ENCODE measurements around the gene WDR81. TPM values are rescaled to one million over a fixed set of nuclear protein-coding genes. Genes with fewer than 3 reads are reported as not detected.
A peak's percentile ranks its signal among the peaks of the same experiment; 100 is the strongest.

The WDR81 gene
- polyA plus RNA-seq, 2 of the 4 experiments (the other 2 are of a cell fraction) = 4.9 to 26.8 TPM

GRCh38 chr17:1773696-1774181, 49.2 kb downstream of the WDR81 start:
- ChIA-PET CTCF (interaction anchor here (0.7 to 28.6 kb wide), 10 partner anchors 8 to 199 kb away, joined by 3 to 591 read pairs (median 6); partner anchors contain the start of gene WDR81), POLR2A (interaction anchor here (2.1 kb wide), 1 partner anchor 57 kb away, joined by 10 read pairs; no protein-coding TSS in a partner anchor)
- ATAC-seq (no peak), DNase-seq (ENCODE audit: low read depth in 1 of 2, low spot score in 1 of 2) (no peak), FAIRE-seq (peak; percentile 43)
- Histone ChIP-seq H3K4me1 (peaks cover 11% of the 10 kb centered on the region), H3K4me2 (no peak overlapping the region), H3K4me3 (no peak overlapping the region), H3K27ac (no peak overlapping the region), H3K9me3 (no peaks in the 10 kb centered on the region)
- 83% methylated on average over 7 of the region's 7 CpGs for WGBS (ENCODE audit: missing lambda C conversion rate)
- TF ChIP-seq BCL3 (IDR thresholded peaks at IDR 0.05) = no peak
- no peak for TF ChIP-seq HOXB5 (CRISPR knock-in tag; IDR thresholded peaks at IDR 0.05)
- no peak for TF ChIP-seq HES2 (IDR thresholded peaks at IDR 0.05)
- TF ChIP-seq CEBPB (IDR thresholded peaks at IDR 0.05) = no peak
- no peak for TF ChIP-seq JUNB (IDR thresholded peaks at IDR 0.05)
- TF ChIP-seq SMC3 (IDR thresholded peaks at IDR 0.05) = no peak
- TF ChIP-seq EHF (CRISPR knock-in tag; IDR thresholded peaks at IDR 0.05) = no peak
- no peak for TF ChIP-seq ZFP36 (IDR thresholded peaks at IDR 0.05; ENCODE audit: borderline replicate concordance, partially characterized antibody)
- no peak for TF ChIP-seq EP300 (IDR thresholded peaks at IDR 0.05)
- no peak for TF ChIP-seq POLR2AphosphoS2 (conservative IDR thresholded peaks at IDR 0.05; ENCODE audit: low read length)
- TF ChIP-seq ZSCAN20 (CRISPR knock-in tag; IDR thresholded peaks at IDR 0.05) = no peak
- no peak for TF ChIP-seq HOXB13 (CRISPR knock-in tag; IDR thresholded peaks at IDR 0.05; ENCODE audit: low read depth)

- WGBS (ENCODE audit: missing lambda C conversion rate) = 90% methylated on average over 21 of the region's 21 CpGs
- DNase-seq (ENCODE audit: low read depth in 1 of 2, low spot score in 1 of 2) (no peak), ATAC-seq (no peak), FAIRE-seq (no peak)
- Histone ChIP-seq H3K9me3 (no peaks in the 10 kb centered on the region), H3K4me3 (no peak overlapping the region), H3K27ac (no peak overlapping the region), H3K4me2 (no peak overlapping the region), H3K4me1 (peaks cover 7% of the 10 kb centered on the region)
- POLR2A ChIA-PET = interaction anchor here (2.1 kb wide), 1 partner anchor 58 kb away, joined by 10 read pairs; no protein-coding TSS in a partner anchor
- CTCF ChIA-PET = interaction anchor here (0.6 to 28.6 kb wide), 9 partner anchors 9 to 200 kb away, joined by 3 to 591 read pairs (median 5); partner anchors contain the start of gene WDR81
- TF ChIP-seq CHD4 (IDR thresholded peaks at IDR 0.05; ENCODE audit: borderline replicate concordance) = no peak
- no peak for TF ChIP-seq FOSL2 (IDR thresholded peaks at IDR 0.05)
- no peak for TF ChIP-seq FOSL2 (CRISPR knock-in tag; IDR thresholded peaks at IDR 0.05)
- no peak for TF ChIP-seq KDM1A (IDR thresholded peaks at IDR 0.05; ENCODE audit: low read depth)
- no peak for TF ChIP-seq RFX5 (IDR thresholded peaks at IDR 0.05)
- no peak for TF ChIP-seq ATOH8 (CRISPR knock-in tag; IDR thresholded peaks at IDR 0.05; ENCODE audit: low read depth)
- TF ChIP-seq HEYL (CRISPR knock-in tag; IDR thresholded peaks at IDR 0.05) = no peak
- TF ChIP-seq SREBF2 (IDR thresholded peaks at IDR 0.05) = no peak
- no peak for TF ChIP-seq HOXB5 (CRISPR knock-in tag; IDR thresholded peaks at IDR 0.05)
- TF ChIP-seq HMGXB4 (CRISPR knock-in tag; IDR thresholded peaks at IDR 0.05; ENCODE audit: borderline replicate concordance) = no peak
- no peak for TF ChIP-seq MAZ (IDR thresholded peaks at IDR 0.05; ENCODE audit: borderline replicate concordance, low read depth, low read length)
- TF ChIP-seq FOXS1 (CRISPR knock-in tag; IDR thresholded peaks at IDR 0.05) = no peak
- no peak for TF ChIP-seq CBX8 (IDR thresholded peaks at IDR 0.05)
Measured at GRCh38 chr17:1774390-1775176, 50.1 kb downstream of the WDR81 start.

All from A549 (cell line).